ENCODE measurements around the gene ZDHHC3.
A peak's percentile ranks its signal among the peaks of the same experiment; 100 is the strongest.

ZDHHC3 gene, protein sequence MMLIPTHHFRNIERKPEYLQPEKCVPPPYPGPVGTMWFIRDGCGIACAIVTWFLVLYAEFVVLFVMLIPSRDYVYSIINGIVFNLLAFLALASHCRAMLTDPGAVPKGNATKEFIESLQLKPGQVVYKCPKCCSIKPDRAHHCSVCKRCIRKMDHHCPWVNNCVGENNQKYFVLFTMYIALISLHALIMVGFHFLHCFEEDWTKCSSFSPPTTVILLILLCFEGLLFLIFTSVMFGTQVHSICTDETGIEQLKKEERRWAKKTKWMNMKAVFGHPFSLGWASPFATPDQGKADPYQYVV

GRCh38 chr3:44976002-44976815 lies at the start of gene ZDHHC3, which contains the start of gene EXOSC7:
Gene ZDHHC3 (minus strand): TSS chr3:44976174. CDS start chr3:44959436, 16,738 bp downstream.
Gene EXOSC7 (plus strand): TSS chr3:44976244. CDS start chr3:44976278, 34 bp downstream.
- DNase-seq (ENCODE audit: low read depth), result peak; percentile 84

GRCh38 chr3:45024542-45025255 lies 48.7 kb upstream of the ZDHHC3 start:
- no peak for DNase-seq (ENCODE audit: low read depth)

GRCh38 chr3:45023675-45024074 lies 47.7 kb upstream of the ZDHHC3 start:
- no peak for DNase-seq (ENCODE audit: low read depth)

DNA sequence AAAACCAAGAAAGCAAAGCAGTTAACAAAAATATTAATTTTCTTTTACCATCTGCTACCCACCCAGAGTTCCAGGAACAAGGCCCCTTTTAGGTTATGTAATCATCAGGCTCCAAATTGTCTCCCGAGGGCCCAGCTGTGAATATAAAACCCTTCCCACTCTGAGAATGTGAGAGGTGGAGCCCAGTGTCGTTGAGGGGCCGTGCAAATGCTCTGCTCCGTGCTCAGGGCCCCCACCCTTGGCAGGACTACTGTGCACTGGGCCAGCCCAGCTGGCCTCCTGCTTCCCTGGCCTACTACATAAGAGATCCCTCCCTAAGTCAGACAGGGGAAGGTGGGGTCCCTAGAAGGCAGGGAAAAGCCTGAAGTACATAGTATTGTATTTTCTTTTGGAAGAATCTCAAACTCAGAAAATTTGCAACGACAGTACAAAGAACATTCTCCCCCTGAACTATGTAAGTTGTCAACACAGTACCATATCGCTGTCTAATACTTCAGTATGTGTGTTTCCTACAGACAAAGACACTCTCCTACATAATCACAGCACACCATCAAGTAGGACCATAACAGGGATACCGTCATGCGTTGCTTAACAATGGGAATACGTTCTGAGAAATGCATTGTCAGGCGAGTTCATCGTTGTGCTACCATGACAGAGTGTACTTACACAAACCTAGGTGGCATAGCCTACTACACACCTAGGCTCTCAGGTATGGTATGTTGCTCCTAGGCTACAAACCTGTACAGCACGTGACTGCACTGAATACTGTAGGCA lies 45.7 kb upstream of the ZDHHC3 start:
- DNase-seq (ENCODE audit: low read depth), result no peak

DNA sequence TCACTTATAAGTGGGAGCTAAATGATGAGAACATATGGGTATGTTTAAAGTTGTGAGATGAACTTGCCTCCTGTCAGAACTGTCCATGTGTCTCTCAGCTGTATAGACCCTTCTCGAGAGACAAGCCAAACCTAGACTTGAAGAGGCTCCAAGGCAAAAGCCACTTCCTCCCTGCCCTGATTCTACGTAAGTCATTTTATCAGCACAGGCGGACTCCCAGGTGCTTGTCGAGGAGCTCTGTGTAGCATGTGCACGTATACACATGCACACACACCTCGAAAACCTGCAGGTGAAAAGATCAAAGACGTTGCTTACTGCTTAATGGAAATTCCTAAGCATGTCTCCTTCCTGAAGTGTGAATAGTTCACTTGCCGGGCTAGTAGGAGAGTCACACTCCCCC lies 44.6 kb upstream of the ZDHHC3 start:
- DNase-seq (ENCODE audit: low read depth), result no peak

- no peak for DNase-seq (ENCODE audit: low read depth)
Measured at GRCh38 chr3:45017821-45018220, 41.8 kb upstream of the ZDHHC3 start.

DNA sequence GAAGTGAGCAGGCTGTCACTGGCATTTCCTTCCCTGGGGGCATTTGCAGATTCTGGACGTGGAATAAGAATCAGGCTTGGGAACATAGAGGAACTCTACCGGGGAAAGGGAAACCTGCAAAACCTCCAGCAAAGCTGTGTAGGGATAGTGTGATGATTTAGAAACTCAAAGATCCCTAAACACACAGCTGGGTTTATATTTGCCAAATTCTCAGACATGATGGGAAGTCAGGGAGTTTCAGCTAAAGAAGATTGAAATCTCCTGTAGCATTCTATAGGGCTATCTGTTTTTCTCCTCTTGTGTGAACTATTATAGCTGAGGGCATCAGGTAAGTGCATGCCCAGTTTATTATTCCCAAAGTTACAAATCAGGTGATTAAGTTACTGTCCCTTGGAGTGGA lies 40.9 kb upstream of the ZDHHC3 start:
- no peak for DNase-seq (ENCODE audit: low read depth)

DNA sequence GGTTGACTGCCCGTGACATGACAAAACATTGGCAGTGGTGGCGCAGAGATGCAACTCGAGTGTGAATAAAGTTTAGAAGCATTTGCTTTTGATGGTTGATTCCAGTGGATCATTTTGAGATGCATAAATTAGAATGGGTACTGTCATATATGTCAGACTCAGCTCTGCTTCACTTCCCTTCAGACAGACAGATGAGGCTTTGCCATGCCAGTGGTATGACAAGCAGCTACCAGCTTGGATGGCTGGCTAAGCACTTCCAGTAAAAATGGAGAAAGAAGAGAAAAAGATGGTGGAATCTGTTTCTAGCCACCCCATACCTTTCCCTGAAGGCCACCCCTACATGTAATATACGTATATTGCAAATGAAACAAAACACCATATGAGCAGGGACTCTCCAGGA lies 36.6 kb upstream of the ZDHHC3 start:
- no peak for DNase-seq (ENCODE audit: low read depth)

DNA sequence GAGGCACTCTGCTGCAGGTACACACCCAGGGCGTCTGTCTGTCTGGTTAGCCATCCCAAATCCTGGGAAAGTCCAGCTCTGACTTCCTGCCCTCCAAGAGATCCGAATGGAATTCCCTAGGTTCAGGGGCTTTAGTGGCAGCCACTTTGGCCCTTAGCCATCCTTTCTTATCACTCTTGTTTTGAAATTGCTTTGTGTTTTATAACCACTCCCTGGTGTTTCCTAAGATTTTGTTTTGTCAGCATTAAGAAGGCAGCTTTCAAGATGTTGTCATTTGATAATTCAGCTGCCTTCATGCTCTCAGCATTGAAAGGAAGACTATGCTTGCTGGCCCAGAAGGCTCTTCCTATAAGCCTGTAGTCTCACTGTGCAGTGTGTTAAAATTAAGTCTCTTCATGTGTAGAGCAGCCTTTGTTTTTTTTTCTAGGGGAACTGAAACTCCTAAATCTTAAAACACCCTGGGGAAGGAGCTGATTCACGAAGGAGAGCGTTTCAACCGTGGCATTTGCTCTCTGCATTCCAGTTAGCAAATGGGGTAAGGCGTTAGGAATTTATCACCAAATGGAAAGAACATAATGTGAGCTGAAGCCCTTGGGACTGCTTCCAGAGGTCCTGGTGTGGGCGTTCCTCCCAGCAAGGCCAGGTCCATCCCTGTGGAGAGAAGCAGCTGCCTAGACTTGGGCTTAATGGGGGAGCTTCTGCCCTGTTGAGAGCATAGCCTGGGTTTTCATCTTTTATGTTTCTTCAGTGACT lies 36.0 kb upstream of the ZDHHC3 start:
- no peak for DNase-seq (ENCODE audit: low read depth)

DNA sequence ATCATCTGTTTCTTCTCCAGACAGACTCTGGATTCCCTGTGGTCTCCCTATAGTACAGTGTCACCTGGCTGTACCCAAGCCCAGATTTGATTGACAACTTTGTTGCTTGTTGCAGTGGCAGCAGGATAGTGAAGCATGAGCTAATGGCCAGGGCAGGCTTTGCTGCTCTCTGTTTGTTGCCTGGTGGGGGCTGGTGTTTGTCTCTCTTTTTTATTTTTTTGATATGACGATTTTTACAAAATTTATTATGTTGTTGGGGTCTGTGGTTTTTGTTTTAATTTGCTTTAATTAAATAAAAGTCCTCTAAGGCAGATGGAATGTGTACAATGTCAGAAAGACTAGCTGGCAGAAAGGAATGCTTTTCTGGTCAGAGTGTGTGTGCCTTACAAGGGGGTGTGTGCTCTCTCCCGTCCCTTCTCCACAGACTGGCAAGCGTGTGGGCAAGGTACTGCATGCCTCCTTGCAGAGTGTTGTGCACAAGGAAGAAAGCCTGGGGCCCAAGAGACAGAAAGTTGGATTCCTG lies 34.9 kb upstream of the ZDHHC3 start:
- DNase-seq (ENCODE audit: low read depth), result no peak

DNA sequence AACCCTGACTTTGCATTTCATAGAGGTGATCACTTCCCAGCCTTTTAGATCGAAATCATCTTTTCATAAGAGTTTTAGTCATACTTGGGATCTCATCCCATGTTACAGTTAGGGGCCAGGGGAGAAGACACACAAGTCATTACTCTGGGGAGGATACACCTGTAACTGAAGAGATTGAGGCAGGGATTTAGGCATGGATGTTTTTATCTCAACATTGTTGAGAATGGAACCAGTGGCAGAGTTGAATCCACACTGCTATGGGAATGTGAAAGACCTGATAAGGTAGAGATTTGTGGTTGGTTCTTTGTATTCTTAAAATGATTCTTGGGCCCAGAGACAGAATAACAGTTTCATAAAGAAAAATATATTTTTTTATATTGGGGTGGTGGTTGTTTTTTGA lies 33.9 kb upstream of the ZDHHC3 start:
- DNase-seq (ENCODE audit: low read depth), result no peak

- DNase-seq (ENCODE audit: low read depth), result no peak
Measured at GRCh38 chr3:45008117-45008516, 32.1 kb upstream of the ZDHHC3 start.

- no peak for DNase-seq (ENCODE audit: low read depth)
Measured at GRCh38 chr3:45007091-45007490, 31.1 kb upstream of the ZDHHC3 start.

- no peak for DNase-seq (ENCODE audit: low read depth)
Measured at GRCh38 chr3:45003859-45004258, 27.9 kb upstream of the ZDHHC3 start.

GRCh38 chr3:45003406-45003805 lies 27.4 kb upstream of the ZDHHC3 start:
- no peak for DNase-seq (ENCODE audit: low read depth)

DNA sequence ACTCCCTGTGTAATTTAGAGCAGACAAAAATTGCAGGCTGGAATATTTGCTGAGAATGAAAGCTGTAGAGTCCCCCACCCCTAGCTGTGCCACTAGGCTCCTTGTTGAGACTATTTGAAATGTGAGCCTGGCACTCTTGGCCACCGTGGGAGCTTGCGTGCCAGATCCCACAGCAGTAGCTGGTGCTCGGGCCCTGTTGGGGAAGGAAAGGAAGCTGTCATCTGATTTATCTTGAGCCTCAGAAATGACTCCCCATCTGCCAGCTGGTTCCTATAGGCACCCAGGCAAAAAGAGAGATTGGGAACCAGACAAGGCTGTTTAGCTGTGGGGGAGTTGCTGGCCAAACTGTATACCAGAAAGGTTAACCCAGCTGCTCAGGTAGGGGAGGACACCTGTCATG lies 26.7 kb upstream of the ZDHHC3 start:
- no peak for DNase-seq (ENCODE audit: low read depth)

GRCh38 chr3:45002139-45002660 lies 26.2 kb upstream of the ZDHHC3 start:
- no peak for DNase-seq (ENCODE audit: low read depth)

- no peak for DNase-seq (ENCODE audit: low read depth)
Measured at GRCh38 chr3:45001738-45002137, 25.8 kb upstream of the ZDHHC3 start.

DNA sequence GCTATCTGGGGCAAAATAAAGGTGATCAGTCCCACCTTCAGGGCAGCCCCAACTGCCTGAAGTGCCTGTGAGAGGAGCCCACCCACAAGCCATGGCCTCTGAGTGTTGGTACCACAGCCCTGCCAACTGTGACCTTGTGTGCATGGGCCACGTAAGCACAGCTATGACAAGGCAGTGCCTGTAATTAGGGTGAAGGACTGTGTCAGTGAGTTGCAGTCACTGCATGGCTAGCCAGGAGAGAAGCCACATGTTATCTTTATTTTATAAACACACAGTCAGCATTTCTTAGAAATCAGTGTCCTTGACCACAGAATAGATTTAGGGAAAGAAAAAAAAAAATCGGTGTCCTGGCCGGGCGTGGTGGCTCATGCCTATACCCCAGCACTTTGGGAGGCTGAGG lies 24.8 kb upstream of the ZDHHC3 start:
- no peak for DNase-seq (ENCODE audit: low read depth)

GRCh38 chr3:44999782-45000181 lies 23.8 kb upstream of the ZDHHC3 start:
- DNase-seq (ENCODE audit: low read depth), result no peak

DNA sequence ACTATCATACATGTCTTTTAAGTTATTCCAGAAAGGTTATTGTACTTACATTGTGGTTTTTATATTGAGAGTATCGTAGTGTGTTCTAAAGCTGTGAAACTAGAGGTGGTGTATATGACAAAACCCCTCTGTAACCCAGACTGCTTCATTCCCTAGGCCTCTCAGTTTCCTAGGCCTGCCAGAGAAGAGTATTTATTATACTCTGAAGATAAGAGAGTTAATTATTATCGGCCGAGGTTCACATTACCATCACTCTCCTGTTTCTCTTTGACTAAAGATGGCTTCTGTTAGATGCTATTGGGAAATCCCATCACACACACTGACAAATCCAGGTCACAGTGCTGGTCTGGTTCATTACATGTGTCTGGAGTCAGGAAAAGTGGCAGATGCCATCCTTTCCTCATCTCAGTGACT lies 20.6 kb upstream of the ZDHHC3 start:
- DNase-seq (ENCODE audit: low read depth), result no peak
